ENCODE results near the gene PTPRG. TPM values are rescaled to one million over a fixed set of nuclear protein-coding genes. Genes with fewer than 3 reads are reported as not detected.
A peak's percentile ranks its signal among the peaks of the same experiment; 100 is the strongest.

Gene PTPRG
- total RNA-seq, 1 donor from 2014 or later = 39.6 TPM

GRCh38 chr3:62046326-62046725 is 485.0 kb downstream of the PTPRG start:
- no peaks in the 10 kb centered on the region for H3K9me3 Mint-ChIP-seq (ENCODE audit: unreplicated experiment)
- DNase-seq (ENCODE audit: low read depth) (peak; percentile 56), FAIRE-seq (no peak)
- Histone ChIP-seq H3K4me2 (ENCODE audit: low read length) (peak overlapping the region; percentile 6), H3K9ac (ENCODE audit: low read length) (no peak overlapping the region), H4K20me1 (ENCODE audit: insufficient read depth, low read length) (peaks cover 12% of the 10 kb centered on the region), H3K4me1 (ENCODE audit: insufficient read depth, low read length) (no peaks in the 10 kb centered on the region), H3K27me3 (ENCODE audit: insufficient read depth, low read length) (no peaks in the 10 kb centered on the region), H3K36me3 (ENCODE audit: insufficient read depth, low read length) (no peaks in the 10 kb centered on the region), H2AFZ (ENCODE audit: low read depth, low read length) (no peak overlapping the region), H3K27ac (ENCODE audit: low read depth, low read length) (no peak overlapping the region), H3K9me3 (ENCODE audit: insufficient read depth, low read depth, low read length) (no peaks in the 10 kb centered on the region), H3K79me2 (ENCODE audit: insufficient read depth, low read length) (no peaks in the 10 kb centered on the region), H3K4me3 (ENCODE audit: insufficient read depth, low read depth, low read length) (no peak overlapping the region)
- TF ChIP-seq EZH2 (IDR thresholded peaks at IDR 0.05; ENCODE audit: insufficient read depth, low read length) (no peak), CTCF (IDR thresholded peaks at IDR 0.05; ENCODE audit: insufficient read depth, low read depth, low read length) (no peak)
- H3K4me1 Mint-ChIP-seq (ENCODE audit: low read depth, unreplicated experiment) = peaks cover 18% of the 10 kb centered on the region
- no peak overlapping the region for H3K27ac Mint-ChIP-seq (ENCODE audit: unreplicated experiment)
- no peaks in the 10 kb centered on the region for H3K36me3 Mint-ChIP-seq (ENCODE audit: low read depth, unreplicated experiment)
- no peak overlapping the region for H3K4me3 Mint-ChIP-seq (ENCODE audit: unreplicated experiment)
- H3K27me3 Mint-ChIP-seq (ENCODE audit: low read depth, unreplicated experiment) = no peaks in the 10 kb centered on the region

- Histone ChIP-seq H3K4me1 (ENCODE audit: insufficient read depth, low read length) (no peaks in the 10 kb centered on the region), H2AFZ (ENCODE audit: low read depth, low read length) (no peak overlapping the region), H3K4me3 (ENCODE audit: insufficient read depth, low read depth, low read length) (no peak overlapping the region), H3K79me2 (ENCODE audit: insufficient read depth, low read length) (no peaks in the 10 kb centered on the region), H4K20me1 (ENCODE audit: insufficient read depth, low read length) (peaks cover 8% of the 10 kb centered on the region), H3K36me3 (ENCODE audit: insufficient read depth, low read length) (no peaks in the 10 kb centered on the region), H3K27me3 (ENCODE audit: insufficient read depth, low read length) (no peaks in the 10 kb centered on the region), H3K27ac (ENCODE audit: low read depth, low read length) (no peak overlapping the region), H3K4me2 (ENCODE audit: low read length) (peak overlapping the region; percentile 65), H3K9me3 (ENCODE audit: insufficient read depth, low read depth, low read length) (no peaks in the 10 kb centered on the region), H3K9ac (ENCODE audit: low read length) (no peak overlapping the region)
- FAIRE-seq (no peak), DNase-seq (ENCODE audit: low read depth) (no peak)
- H3K4me1 Mint-ChIP-seq (ENCODE audit: low read depth, unreplicated experiment) = peaks cover 18% of the 10 kb centered on the region
- H3K4me3 Mint-ChIP-seq (ENCODE audit: unreplicated experiment) = no peak overlapping the region
- no peaks in the 10 kb centered on the region for H3K27me3 Mint-ChIP-seq (ENCODE audit: low read depth, unreplicated experiment)
- no peak overlapping the region for H3K27ac Mint-ChIP-seq (ENCODE audit: unreplicated experiment)
- H3K9me3 Mint-ChIP-seq (ENCODE audit: unreplicated experiment) = no peaks in the 10 kb centered on the region
- no peaks in the 10 kb centered on the region for H3K36me3 Mint-ChIP-seq (ENCODE audit: low read depth, unreplicated experiment)
- no peak for TF ChIP-seq CTCF (IDR thresholded peaks at IDR 0.05; ENCODE audit: insufficient read depth, low read depth, low read length)
- no peak for TF ChIP-seq EZH2 (IDR thresholded peaks at IDR 0.05; ENCODE audit: insufficient read depth, low read length)
These were observed 487.2 kb downstream of the PTPRG start for GRCh38 chr3:62048577-62048976.

- no peak overlapping the region for H3K27ac ChIP-seq (ENCODE audit: low read depth, low read length)
- H3K27me3 ChIP-seq (ENCODE audit: insufficient read depth, low read length) = no peaks in the 10 kb centered on the region
- TF ChIP-seq EZH2 (IDR thresholded peaks at IDR 0.05; ENCODE audit: insufficient read depth, low read length) (no peak), CTCF (IDR thresholded peaks at IDR 0.05; ENCODE audit: insufficient read depth, low read depth, low read length) (no peak)
- Mint-ChIP-seq H3K27ac (ENCODE audit: unreplicated experiment) (no peak overlapping the region), H3K9me3 (ENCODE audit: unreplicated experiment) (no peaks in the 10 kb centered on the region), H3K4me3 (ENCODE audit: unreplicated experiment) (no peak overlapping the region), H3K36me3 (ENCODE audit: low read depth, unreplicated experiment) (no peaks in the 10 kb centered on the region), H3K4me1 (ENCODE audit: low read depth, unreplicated experiment) (peaks cover 18% of the 10 kb centered on the region), H3K27me3 (ENCODE audit: low read depth, unreplicated experiment) (no peaks in the 10 kb centered on the region)
- no peak overlapping the region for H2AFZ ChIP-seq (ENCODE audit: low read depth, low read length)
- H3K4me3 ChIP-seq (ENCODE audit: insufficient read depth, low read depth, low read length) = no peak overlapping the region
- no peaks in the 10 kb centered on the region for H3K4me1 ChIP-seq (ENCODE audit: insufficient read depth, low read length)
- no peaks in the 10 kb centered on the region for H3K36me3 ChIP-seq (ENCODE audit: insufficient read depth, low read length)
- H3K9me3 ChIP-seq (ENCODE audit: insufficient read depth, low read depth, low read length) = no peaks in the 10 kb centered on the region
- peak overlapping the region; percentile 65 for H3K4me2 ChIP-seq (ENCODE audit: low read length)
- no peaks in the 10 kb centered on the region for H3K79me2 ChIP-seq (ENCODE audit: insufficient read depth, low read length)
- DNase-seq (ENCODE audit: low read depth) = peak; percentile 67
- H3K9ac ChIP-seq (ENCODE audit: low read length) = no peak overlapping the region
- no peak for FAIRE-seq
- peaks cover 8% of the 10 kb centered on the region for H4K20me1 ChIP-seq (ENCODE audit: insufficient read depth, low read length)
These were observed 487.7 kb downstream of the PTPRG start for GRCh38 chr3:62049033-62049432.
